GM21619 (cell line): ENCODE data around the gene FLT3LG.

ENCODE experiments used
- ATAC-seq: cut with Tn5 transposase; IDR thresholded peaks from one replicate; pipeline ENCODE4 v1.9.1; 2021; ENCODE audit not compliant: unreplicated experiment

Gene FLT3LG

GRCh38 chr19:49473868-49474541 lies at the start of gene FLT3LG:
TSS of gene FLT3LG (plus strand) at chr19:49474215. CDS start at chr19:49474640, 425 bp downstream.
- peak; percentile 49 for ATAC-seq

GRCh38 chr19:49425178-49425577 lies 48.8 kb upstream of the FLT3LG start, which contains the start of gene GFY:
TSS of gene GFY (plus strand) at chr19:49425388. CDS start at chr19:49426431, 1,043 bp downstream.
- ATAC-seq: no peak

GRCh38 chr19:49425922-49426592 lies 48.0 kb upstream of the FLT3LG start:
- no peak for ATAC-seq

- no peak for ATAC-seq
These were observed 46.7 kb upstream of the FLT3LG start for GRCh38 chr19:49427339-49427738.

GRCh38 chr19:49427855-49428546 lies 46.0 kb upstream of the FLT3LG start:
- no peak for ATAC-seq

- ATAC-seq: no peak
These were observed 45.2 kb upstream of the FLT3LG start for GRCh38 chr19:49428547-49429451.

- no peak for ATAC-seq
These were observed 43.8 kb upstream of the FLT3LG start for GRCh38 chr19:49430172-49430677.

GRCh38 chr19:49430678-49431329 lies 43.2 kb upstream of the FLT3LG start:
- no peak for ATAC-seq

GRCh38 chr19:49431330-49431749 lies 42.7 kb upstream of the FLT3LG start:
- no peak for ATAC-seq

GRCh38 chr19:49432141-49433073 lies 41.6 kb upstream of the FLT3LG start:
- ATAC-seq: no peak

GRCh38 chr19:49433240-49433901 lies 40.6 kb upstream of the FLT3LG start:
- no peak for ATAC-seq

GRCh38 chr19:49434907-49435583 lies 39.0 kb upstream of the FLT3LG start:
- ATAC-seq: no peak

- no peak for ATAC-seq
These were observed 38.3 kb upstream of the FLT3LG start for GRCh38 chr19:49435670-49436069.

- ATAC-seq: no peak
These were observed 37.5 kb upstream of the FLT3LG start for GRCh38 chr19:49436381-49437017.

- ATAC-seq: no peak
These were observed 36.8 kb upstream of the FLT3LG start for GRCh38 chr19:49437231-49437630.

- no peak for ATAC-seq
These were observed 35.8 kb upstream of the FLT3LG start for GRCh38 chr19:49438261-49438660.

GRCh38 chr19:49439836-49440235 lies 34.2 kb upstream of the FLT3LG start:
- ATAC-seq: no peak
